Breast epithelium (tissue), 3 donors: ENCODE data around the gene GOLGA6A.

ENCODE experiments used
- POLR2A ChIP-seq: fragments of 450-650 bp; IDR thresholded peaks from one replicate; pipeline ENCODE4 v1.6.1; 2016; ENCODE audit warnings: antibody characterized with exemption, mild to moderate bottlenecking, moderate library complexity
- TF ChIP-seq, protein P1 (sequence below), 3 donors: fragments of 450-650 bp; IDR thresholded peaks; one replicate each; pipeline ENCODE4 v1.5.1; 2016 to 2017; ENCODE audit warnings: antibody characterized with exemption in 3 of 3, mild to moderate bottlenecking in 3 of 3, moderate library complexity in 3 of 3

DNA sequence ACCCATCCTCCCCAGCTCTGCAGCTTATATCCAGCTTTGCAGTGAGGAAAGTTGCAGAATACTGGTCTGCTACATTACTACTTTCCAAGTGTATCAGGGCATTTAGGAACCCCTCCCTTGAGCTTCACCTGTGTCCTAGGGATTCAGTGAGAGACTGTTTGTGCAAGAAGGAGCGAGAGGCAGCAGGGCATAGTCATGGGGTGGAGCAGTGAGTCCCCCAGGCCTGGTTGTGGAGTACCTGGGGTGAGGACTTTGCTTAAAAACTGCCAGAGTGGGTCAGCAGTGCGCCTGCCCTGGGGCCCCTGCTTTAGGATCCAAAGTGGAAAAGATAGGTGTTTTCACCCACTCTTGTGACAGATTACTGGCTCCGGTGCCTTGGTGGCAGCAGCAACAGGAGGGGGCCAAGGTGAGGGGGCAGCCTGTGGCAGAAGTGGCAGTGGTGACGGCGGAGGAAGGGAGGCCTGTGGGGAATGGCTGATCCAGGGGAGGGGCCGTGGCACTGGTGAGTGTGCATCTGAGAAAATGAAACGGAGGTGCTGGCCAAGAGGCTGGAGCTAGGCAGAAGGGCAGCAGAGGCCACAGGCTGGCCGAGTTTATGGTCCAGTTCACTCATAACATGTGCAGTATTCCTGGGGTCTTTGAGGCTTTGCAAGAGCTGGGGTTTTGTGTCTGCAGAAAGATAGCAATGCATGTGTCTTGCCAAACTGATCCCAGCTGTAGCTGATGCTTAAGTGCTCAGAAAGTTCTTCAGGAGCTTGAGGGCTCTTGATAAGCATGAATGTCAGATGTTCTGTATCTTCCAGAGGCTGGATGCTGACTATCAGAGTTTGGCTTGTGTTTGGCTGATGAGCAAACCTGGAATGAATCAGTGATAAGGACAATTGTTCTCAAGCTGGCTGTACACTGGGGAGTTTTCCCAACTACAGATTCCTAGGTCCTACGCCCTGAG is 43.4 kb downstream of the GOLGA6A start:
- TF ChIP-seq, protein P1, sequence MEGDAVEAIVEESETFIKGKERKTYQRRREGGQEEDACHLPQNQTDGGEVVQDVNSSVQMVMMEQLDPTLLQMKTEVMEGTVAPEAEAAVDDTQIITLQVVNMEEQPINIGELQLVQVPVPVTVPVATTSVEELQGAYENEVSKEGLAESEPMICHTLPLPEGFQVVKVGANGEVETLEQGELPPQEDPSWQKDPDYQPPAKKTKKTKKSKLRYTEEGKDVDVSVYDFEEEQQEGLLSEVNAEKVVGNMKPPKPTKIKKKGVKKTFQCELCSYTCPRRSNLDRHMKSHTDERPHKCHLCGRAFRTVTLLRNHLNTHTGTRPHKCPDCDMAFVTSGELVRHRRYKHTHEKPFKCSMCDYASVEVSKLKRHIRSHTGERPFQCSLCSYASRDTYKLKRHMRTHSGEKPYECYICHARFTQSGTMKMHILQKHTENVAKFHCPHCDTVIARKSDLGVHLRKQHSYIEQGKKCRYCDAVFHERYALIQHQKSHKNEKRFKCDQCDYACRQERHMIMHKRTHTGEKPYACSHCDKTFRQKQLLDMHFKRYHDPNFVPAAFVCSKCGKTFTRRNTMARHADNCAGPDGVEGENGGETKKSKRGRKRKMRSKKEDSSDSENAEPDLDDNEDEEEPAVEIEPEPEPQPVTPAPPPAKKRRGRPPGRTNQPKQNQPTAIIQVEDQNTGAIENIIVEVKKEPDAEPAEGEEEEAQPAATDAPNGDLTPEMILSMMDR (IDR thresholded peaks at IDR 0.05): no peak
- TF ChIP-seq POLR2A: no peak
